ENCODE results near the gene GRIK3.

GRIK3 gene

DNA sequence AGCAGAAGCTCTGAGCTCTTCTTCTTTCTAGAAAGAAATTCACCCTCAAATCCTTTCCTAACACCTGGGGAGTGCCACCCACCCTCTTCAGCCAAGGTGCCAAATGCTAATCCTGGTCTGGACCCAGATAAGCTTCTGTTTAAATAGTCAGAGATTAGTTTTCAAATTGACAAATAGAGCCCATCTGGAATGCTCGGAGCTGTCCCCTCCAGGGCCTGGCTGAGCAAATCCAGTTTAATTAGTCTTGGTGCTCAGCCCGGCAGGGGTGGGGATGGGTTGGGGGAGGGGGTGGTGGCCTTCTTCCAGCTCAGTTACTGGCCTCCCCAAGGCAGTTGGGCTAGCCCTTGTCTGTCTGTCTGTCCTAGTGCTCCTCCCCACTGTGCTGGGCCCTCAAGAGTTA lies 269.5 kb downstream of the GRIK3 start:
- DNase-seq (ENCODE audit: insufficient read length, low spot score): peak; percentile 93
- TF ChIP-seq, protein P1, sequence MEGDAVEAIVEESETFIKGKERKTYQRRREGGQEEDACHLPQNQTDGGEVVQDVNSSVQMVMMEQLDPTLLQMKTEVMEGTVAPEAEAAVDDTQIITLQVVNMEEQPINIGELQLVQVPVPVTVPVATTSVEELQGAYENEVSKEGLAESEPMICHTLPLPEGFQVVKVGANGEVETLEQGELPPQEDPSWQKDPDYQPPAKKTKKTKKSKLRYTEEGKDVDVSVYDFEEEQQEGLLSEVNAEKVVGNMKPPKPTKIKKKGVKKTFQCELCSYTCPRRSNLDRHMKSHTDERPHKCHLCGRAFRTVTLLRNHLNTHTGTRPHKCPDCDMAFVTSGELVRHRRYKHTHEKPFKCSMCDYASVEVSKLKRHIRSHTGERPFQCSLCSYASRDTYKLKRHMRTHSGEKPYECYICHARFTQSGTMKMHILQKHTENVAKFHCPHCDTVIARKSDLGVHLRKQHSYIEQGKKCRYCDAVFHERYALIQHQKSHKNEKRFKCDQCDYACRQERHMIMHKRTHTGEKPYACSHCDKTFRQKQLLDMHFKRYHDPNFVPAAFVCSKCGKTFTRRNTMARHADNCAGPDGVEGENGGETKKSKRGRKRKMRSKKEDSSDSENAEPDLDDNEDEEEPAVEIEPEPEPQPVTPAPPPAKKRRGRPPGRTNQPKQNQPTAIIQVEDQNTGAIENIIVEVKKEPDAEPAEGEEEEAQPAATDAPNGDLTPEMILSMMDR (IDR thresholded peaks at IDR 0.05; ENCODE audit: insufficient read depth, missing control alignments): no peak
- peak; percentile 77 for FAIRE-seq

DNA sequence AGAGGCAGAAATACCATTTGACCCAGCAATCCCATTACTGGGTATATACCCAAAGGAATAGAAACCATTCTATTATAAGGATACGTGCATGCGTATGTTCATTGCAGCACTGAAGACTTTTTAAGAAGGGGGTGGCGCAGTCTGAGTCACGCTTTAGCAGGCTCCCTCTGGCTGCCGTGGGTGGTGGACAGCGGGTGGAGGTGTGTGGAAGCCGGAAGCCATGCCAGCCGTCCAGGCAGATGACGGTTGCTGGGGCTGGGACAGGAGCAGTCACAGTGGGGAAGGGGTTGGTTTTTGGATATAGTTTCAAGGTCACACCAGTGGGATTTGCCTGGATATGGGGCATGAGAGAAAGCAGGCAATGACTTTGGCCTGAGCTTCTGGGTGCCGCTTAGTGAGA lies 270.5 kb downstream of the GRIK3 start:
- TF ChIP-seq, protein P1 (IDR thresholded peaks at IDR 0.05; ENCODE audit: insufficient read depth, missing control alignments): no peak
- DNase-seq (ENCODE audit: insufficient read length, low spot score): no peak
- FAIRE-seq: no peak

DNA sequence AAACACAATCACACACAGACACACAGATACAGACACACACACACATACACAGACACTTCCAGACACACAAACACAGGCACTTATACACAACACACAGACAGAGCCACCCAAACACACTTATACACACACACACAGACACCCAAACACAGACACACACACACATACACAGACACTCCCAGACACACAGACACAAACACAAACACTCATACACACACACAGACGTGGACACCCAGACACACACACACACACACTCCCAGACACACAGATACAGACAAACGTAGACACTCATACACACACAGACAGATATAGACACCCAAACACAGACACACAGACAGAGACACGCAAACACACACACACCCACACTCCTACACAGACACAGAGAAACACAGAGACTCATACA lies 272.1 kb downstream of the GRIK3 start:
- FAIRE-seq: peak; percentile 61

DNA sequence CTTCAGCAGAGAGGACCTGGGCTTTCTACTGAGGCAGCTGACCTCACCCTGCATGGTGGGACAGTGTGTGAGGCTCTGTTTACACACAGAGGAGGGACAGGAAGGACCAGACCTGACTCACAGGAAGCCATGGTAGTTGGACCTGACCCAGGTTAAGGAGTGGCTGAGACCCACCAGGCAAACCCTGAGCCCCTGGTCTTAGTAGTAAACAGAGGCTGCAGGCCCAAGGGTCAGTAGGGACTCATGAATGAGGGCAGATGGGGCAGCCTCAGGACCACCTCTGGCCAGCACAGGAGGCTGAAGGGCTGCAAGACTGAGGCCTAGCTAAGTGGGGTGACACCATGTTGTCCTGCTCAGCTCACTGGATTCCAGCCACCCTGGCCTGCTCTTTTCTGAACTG lies 273.2 kb downstream of the GRIK3 start:
- no peak for DNase-seq (ENCODE audit: insufficient read length, low spot score)
- TF ChIP-seq, protein P1 (IDR thresholded peaks at IDR 0.05; ENCODE audit: insufficient read depth, missing control alignments): no peak

More for the DNA sequence above, 272.1 kb downstream of the GRIK3 start:
- DNase-seq (ENCODE audit: insufficient read length, low spot score): no peak
- TF ChIP-seq, protein P1 (IDR thresholded peaks at IDR 0.05; ENCODE audit: insufficient read depth, missing control alignments): no peak

DNA sequence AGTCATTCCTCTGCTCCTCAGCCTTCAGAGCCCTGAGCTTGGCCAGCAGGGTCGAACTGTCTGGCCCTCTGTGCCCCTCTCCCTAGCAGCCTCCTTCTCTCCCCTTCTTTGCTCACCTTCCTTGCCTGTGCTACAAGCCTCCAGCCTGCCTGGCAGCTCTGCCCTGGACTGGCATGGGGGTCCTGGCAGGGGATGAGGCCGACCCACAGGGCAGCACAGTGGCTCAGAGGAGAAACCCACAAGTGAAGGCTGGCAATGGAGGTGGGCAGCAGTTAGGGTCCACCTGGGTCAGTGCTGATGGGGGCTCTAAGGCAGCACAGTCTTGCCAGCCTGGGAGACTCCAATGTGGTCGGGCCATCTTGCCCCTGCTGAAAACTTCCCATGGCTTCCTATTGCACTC lies 274.2 kb downstream of the GRIK3 start:
- FAIRE-seq (no peak), DNase-seq (ENCODE audit: insufficient read length, low spot score) (no peak)
- TF ChIP-seq, protein P1 (IDR thresholded peaks at IDR 0.05; ENCODE audit: insufficient read depth, missing control alignments): no peak

More for the DNA sequence above, 273.2 kb downstream of the GRIK3 start:
- FAIRE-seq: no peak

DNA sequence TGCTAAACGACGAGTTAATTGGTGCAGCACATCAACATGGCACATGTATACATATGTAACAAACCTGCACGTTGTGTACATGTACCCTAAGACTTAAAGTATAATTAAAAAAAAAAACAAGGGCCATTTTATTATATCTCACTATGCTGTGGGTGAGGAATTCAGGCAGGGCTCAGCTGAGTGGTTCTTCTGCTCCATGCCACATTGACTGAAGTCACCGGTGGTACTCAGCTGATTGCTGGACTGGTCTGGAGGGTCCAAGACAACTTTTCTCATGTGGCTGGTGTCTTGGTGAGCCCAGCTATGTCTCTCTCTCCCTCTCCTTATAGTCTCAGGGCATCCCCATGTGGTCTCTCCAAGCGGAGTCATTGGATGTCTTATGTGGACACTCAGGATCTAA lies 275.0 kb downstream of the GRIK3 start:
- TF ChIP-seq, protein P1 (IDR thresholded peaks at IDR 0.05; ENCODE audit: insufficient read depth, missing control alignments): no peak
- FAIRE-seq (no peak), DNase-seq (ENCODE audit: insufficient read length, low spot score) (no peak)

DNA sequence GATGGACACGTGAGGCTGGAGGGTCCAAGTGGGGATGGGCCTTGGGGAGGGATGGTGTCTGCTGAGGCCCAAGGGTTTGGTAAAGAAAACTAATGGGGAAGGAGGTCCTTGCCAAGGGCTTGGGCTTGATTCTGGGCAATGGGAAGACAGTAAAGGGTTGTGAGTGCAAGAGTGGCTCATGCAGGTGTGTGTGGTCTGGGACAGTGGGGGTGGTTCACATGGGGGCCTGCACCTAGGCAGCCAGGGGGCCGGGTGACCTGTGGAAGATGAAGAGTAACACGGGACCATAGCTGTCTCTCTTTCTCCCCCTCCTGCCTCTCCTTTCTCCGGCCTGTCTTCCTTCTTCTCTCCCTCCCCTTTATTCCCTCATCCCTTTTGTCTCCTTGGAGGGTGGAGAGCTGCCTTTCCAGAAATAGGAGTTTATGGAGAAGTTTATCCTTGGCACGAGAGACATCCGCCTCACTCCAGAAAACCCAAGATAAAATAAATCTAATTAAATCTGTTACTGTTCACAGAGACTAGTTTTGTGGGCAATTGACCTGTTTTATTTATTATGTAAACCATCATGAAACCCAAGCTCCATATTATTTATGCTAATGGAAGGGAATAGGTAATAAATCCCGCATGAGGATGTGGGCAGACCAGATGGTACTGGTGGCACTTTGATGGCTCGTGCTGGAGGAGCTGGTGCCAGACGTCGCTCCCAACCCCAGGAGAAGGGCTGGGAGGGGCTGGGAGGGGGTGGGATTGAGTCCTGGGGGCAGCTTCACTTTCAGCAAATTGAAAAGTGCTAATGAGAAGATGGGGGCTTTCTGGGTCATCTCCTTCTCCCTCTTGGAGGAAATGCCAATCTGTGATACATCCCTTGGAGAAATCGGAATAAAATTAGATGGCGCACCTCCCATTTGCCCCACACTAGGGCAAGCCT lies 278.7 kb downstream of the GRIK3 start:
- DNase-seq (ENCODE audit: insufficient read length, low spot score): no peak
- TF ChIP-seq, protein P1 (IDR thresholded peaks at IDR 0.05; ENCODE audit: insufficient read depth, missing control alignments): no peak
- FAIRE-seq: no peak
